Measurements from ENCODE around the gene UBXN1. TPM values are rescaled to one million over a fixed set of nuclear protein-coding genes. Genes with fewer than 3 reads are reported as not detected.
A peak's percentile ranks its signal among the peaks of the same experiment; 100 is the strongest.

Gene UBXN1
- total and polyA plus RNA-seq, 10 of the 15 experiments (the other 5 are each of a cell fraction or from before 2014, with no cell fraction given), result 7.0 to 173 (median 106) TPM

- TF ChIP-seq NR2F1 (conservative IDR thresholded peaks at IDR 0.05) (0 out of 2 replicates have a peak, but pooled peaks have one; percentile 23), POLR2A (IDR thresholded peaks at IDR 0.05; ENCODE audit: low read depth, low read length) (peak; percentile 72), BCL3 (IDR thresholded peaks at IDR 0.05; ENCODE audit: borderline replicate concordance, insufficient read depth, low read depth, low read length, poor library complexity, severe bottlenecking) (peak; percentile 73), NKRF (conservative IDR thresholded peaks at IDR 0.05) (peak; percentile 52), SUZ12 (IDR thresholded peaks at IDR 0.05; ENCODE audit: unreplicated experiment) (no peak), YY1 (IDR thresholded peaks at IDR 0.05; ENCODE audit: low read depth, low read length) (peak; percentile 100), NFIC (IDR thresholded peaks at IDR 0.05; ENCODE audit: low read depth, low read length) (no peak), NFXL1 (IDR thresholded peaks at IDR 0.05; ENCODE audit: borderline replicate concordance) (no peak), EZH2 (IDR thresholded peaks at IDR 0.05; ENCODE audit: borderline replicate concordance, control insufficient read depth, low read depth, low read length) (no peak), CBFB (IDR thresholded peaks at IDR 0.05; ENCODE audit: low read depth) (no peak), CHD4 (IDR thresholded peaks at IDR 0.05) (no peak), KAT2A (conservative IDR thresholded peaks at IDR 0.05; ENCODE audit: control insufficient read depth, low read depth, low read length) (no peak), MLLT1 (IDR thresholded peaks at IDR 0.05) (peak; percentile 67), IKZF2 (IDR thresholded peaks at IDR 0.05) (0 out of 4 replicates have a peak, but pooled peaks of 1 of the 2 experiments have one; percentile 33), E2F8 (IDR thresholded peaks at IDR 0.05; ENCODE audit: low read depth, partially characterized antibody) (no peak), SREBF1 (IDR thresholded peaks at IDR 0.05; ENCODE audit: low read length) (0 out of 2 replicates have a peak, but pooled peaks have one; percentile 30), IKZF1 (conservative IDR thresholded peaks at IDR 0.05) (peak; percentile 81), JUND (IDR thresholded peaks at IDR 0.05; ENCODE audit: low read depth, low read length) (no peak), MEF2A (IDR thresholded peaks at IDR 0.05; ENCODE audit: insufficient read depth, low read depth, low read length) (peak; percentile 32; the same call in 1 of the 2 replicates), TBL1XR1 (IDR thresholded peaks at IDR 0.05; ENCODE audit: low read depth, low read length) (peak; percentile 76; the same call in 1 of the 2 replicates), IRF3 (IDR thresholded peaks at IDR 0.05) (peak; percentile 51; the same call in 1 of the 2 replicates)
Observed at GRCh38 chr11:62709247-62710000, 30.6 kb upstream of the UBXN1 start (continued).
